Activated CD4-positive, alpha-beta T cell treated with anti-CD3 and anti-CD28 coated beads for 48 hours (primary cell): Measurements from ENCODE around the gene HPDL.
A peak's percentile ranks its signal among the peaks of the same experiment; 100 is the strongest.
"Not testable (repeated sequence)": the region's sequence is repeated elsewhere in the genome, so short reads cannot be mapped to it uniquely, and the experiment has no call there.

Experiments used
- DNase-seq: peaks from one replicate; pipeline ENCODE4 v3.0.0-alpha.2; 2020

Gene HPDL

GRCh38 chr1:45354838-45355237, 28.1 kb downstream of the HPDL start:
- no peak for DNase-seq

- DNase-seq: no peak
Observed at GRCh38 chr1:45355683-45356082, 29.0 kb downstream of the HPDL start.

DNA sequence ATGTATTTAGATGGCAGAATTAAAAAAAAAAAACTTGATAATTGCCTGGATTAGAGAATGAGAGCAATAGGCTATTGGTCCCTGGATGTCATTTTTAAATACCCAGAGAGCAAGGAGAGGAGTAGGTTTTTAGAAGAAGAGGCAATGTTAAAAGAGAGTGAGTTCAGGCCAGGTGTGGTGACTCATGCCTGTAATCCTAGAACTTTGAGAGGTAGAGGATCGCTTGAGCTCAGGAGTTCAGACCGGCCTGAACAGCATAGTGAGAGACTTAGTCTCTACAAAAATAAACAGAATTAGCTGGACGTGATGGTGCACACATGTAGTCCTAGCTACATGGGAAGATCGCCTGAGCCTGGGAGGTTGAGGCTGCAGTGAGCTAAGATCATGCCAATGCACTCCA, 29.5 kb downstream of the HPDL start:
- no peak for DNase-seq

- DNase-seq: peak; percentile 69
Observed at GRCh38 chr1:45359882-45360513, 33.3 kb downstream of the HPDL start.

DNA sequence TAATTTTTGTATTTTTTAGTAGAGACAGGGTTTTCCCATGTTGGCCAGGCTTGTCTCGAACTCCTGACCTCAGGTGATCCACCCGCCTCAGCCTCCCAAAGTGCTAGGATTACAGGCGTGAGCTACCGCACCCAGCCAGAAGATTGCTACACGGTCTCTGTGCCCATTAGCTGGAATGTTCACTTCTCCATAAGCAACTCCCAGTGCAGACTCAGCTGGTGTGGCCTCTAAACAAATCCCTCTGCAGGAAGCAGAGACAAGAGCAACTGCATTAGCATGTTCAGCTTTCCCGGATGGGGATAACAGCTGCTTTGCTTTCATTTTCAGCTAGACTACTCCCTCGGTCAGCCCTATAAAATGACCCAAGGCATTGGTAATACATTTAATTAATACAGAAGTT, 34.3 kb downstream of the HPDL start:
- DNase-seq: not testable (repeated sequence)

- no peak for DNase-seq
Observed at GRCh38 chr1:45364294-45364693, 37.6 kb downstream of the HPDL start.

GRCh38 chr1:45365051-45365450, 38.4 kb downstream of the HPDL start:
- no peak for DNase-seq

GRCh38 chr1:45370575-45370974, 43.9 kb downstream of the HPDL start:
- no peak for DNase-seq

DNA sequence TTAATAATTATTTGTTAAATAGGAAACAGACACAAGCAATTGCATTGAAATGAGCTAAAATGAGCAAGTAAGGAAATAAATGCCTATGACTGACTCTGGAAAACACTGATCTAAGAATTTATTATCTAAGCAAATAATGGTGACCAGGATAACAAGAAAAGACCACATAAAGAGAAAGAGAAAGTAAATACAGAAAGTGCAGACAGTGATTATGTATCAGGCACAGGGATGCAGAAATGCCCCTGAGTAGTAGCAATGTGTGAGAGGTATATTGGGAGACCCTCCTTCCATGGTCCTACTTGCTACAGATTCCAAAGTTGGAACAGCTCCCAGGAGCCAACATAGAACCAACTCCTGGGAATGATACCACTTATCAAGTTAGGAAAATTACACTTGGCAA, 46.9 kb downstream of the HPDL start:
- no peak for DNase-seq

- DNase-seq: no peak
Observed at GRCh38 chr1:45375104-45376090, 48.7 kb downstream of the HPDL start.

GRCh38 chr1:45378184-45378583, 51.5 kb downstream of the HPDL start:
- DNase-seq: no peak
